Erythroblast (primary cell): ENCODE measurements around the gene EPB41.

Experiments used
- GATA1 ChIP-seq: IDR thresholded peaks from 2 replicates; pipeline ENCODE4 v1.6.1; 2011; ENCODE audit warnings: low read depth, mild to moderate bottlenecking, control low read depth, low read length, moderate library complexity
- POLR2A ChIP-seq: IDR thresholded peaks from 2 replicates; pipeline ENCODE4 v1.6.1; 2011; ENCODE audit warnings: mild to moderate bottlenecking, low read length

GRCh38 chr1:28926629-28927265 lies 12.4 kb downstream of the EPB41 start:
- TF ChIP-seq POLR2A (no peak), GATA1 (no peak)
